Epithelial cell of proximal tubule (primary cell): ENCODE measurements around the gene CA7. TPM values are rescaled to one million over a fixed set of nuclear protein-coding genes. Genes with fewer than 3 reads are reported as not detected.

Experiments
- DNase-seq: peaks from one replicate; pipeline ENCODE4 v3.0.0-alpha.2; 2011; ENCODE audit warnings: low read depth
- H3K4me3 ChIP-seq: 2 replicates; pipeline ENCODE4 v1.5.1; 2011; ENCODE audit warnings: low read depth, mild to moderate bottlenecking, low read length
- CTCF ChIP-seq: conservative IDR thresholded peaks from 2 replicates; pipeline ENCODE4 v1.5.1; 2012; ENCODE audit warnings: low read depth, mild to moderate bottlenecking, low read length
- total RNA-seq: library from RNA; depleted of rRNA; stranded (reverse); fragments of >200 nt; gene quantifications from 2 replicates; pipeline ENCODE4 v1.2.3, GENCODE V29; 2015

CA7 gene
- total RNA-seq, 1 donor from 2014 or later = 0.12 TPM

- H3K4me3 ChIP-seq = no peak overlapping the region
- DNase-seq = peak; percentile 56
- no peak for TF ChIP-seq CTCF
Measured at GRCh38 chr16:66899945-66900710, 55.9 kb downstream of the CA7 start.

GRCh38 chr16:66900721-66901441 lies 56.7 kb downstream of the CA7 start:
- no peak for TF ChIP-seq CTCF
- no peak overlapping the region for H3K4me3 ChIP-seq
- DNase-seq = no peak

GRCh38 chr16:66901626-66902025 lies 57.4 kb downstream of the CA7 start:
- no peak overlapping the region for H3K4me3 ChIP-seq
- no peak for DNase-seq
- no peak for TF ChIP-seq CTCF

GRCh38 chr16:66902648-66903543 lies 58.7 kb downstream of the CA7 start:
- no peak for TF ChIP-seq CTCF
- no peak for DNase-seq
- no peak overlapping the region for H3K4me3 ChIP-seq

Other genes with a start within 250 kb of the CA7 start
- 122 and 141 TPM in 2 replicates for gene CMTM3, start 239.7 kb upstream of the CA7 start, total RNA-seq
- gene CMTM4, start 147.7 kb upstream of the CA7 start, total RNA-seq = 16.8 and 35.1 TPM in 2 replicates
- gene DYNC1LI2, start 92.8 kb upstream of the CA7 start, total RNA-seq = 55.3 and 63.1 TPM in 2 replicates
- gene TERB1, start 42.8 kb upstream of the CA7 start, total RNA-seq = not detected in 2 replicates
- 92.3 and 115 TPM in 2 replicates for gene NAE1, start 13.4 kb upstream of the CA7 start, total RNA-seq
- 2.4 and 5.2 TPM in 2 replicates for gene PDP2, start 36.1 kb downstream of the CA7 start, total RNA-seq
- gene CDH16, start 74.5 kb downstream of the CA7 start, total RNA-seq = 0.14 and 0.81 TPM in 2 replicates
- 6.5 and 40.2 TPM in 2 replicates for gene RRAD, start 81.1 kb downstream of the CA7 start, total RNA-seq
- 123 and 178 TPM in 2 replicates for gene CIAO2B, start 90.0 kb downstream of the CA7 start, total RNA-seq
- gene CES2, start 91.1 kb downstream of the CA7 start, total RNA-seq = 10.9 and 20.9 TPM in 2 replicates
- 0.75 TPM in 1 of 2 replicates, not detected in the other for gene CES3, start 116.9 kb downstream of the CA7 start, total RNA-seq
- gene CES4A, start 144.2 kb downstream of the CA7 start, total RNA-seq = 0.52 and 2.0 TPM in 2 replicates
- 74.9 and 178 TPM in 2 replicates for gene CBFB, start 184.7 kb downstream of the CA7 start, total RNA-seq